Liver (tissue), 9 donors: ENCODE measurements around the gene TSPAN17. TPM values are rescaled to one million over a fixed set of nuclear protein-coding genes. Genes with fewer than 3 reads are reported as not detected.

Experiments used
- DNase-seq: peaks from one replicate; pipeline ENCODE4 v3.0.0-alpha.2; 2017; ENCODE audit warnings: low spot score
- H3K27ac ChIP-seq, 2 donors: one replicate each; pipeline ENCODE4 v1.7.0; 2013; ENCODE audit warnings: inconsistent platforms in 2 of 2, low read length in 2 of 2, control low read depth in 1 of 2, low read depth in 1 of 2, mild to moderate bottlenecking in 1 of 2
- H3K27me3 ChIP-seq, 4 donors: one replicate each; pipeline versions ENCODE4 v1.6.1 to v1.7.0; 2013; ENCODE audit warnings: low read length in 3 of 4, inconsistent platforms in 1 of 4, mild to moderate bottlenecking in 1 of 4, moderate library complexity in 1 of 4; ENCODE audit not compliant: control insufficient read depth in 4 of 4, insufficient read depth in 4 of 4
- H3K36me3 ChIP-seq, 4 donors: one replicate each; pipeline versions ENCODE4 v1.6.1 to v1.7.0; 2013; ENCODE audit warnings: low read length in 3 of 4, mild to moderate bottlenecking in 3 of 4, low read depth in 1 of 4, moderate library complexity in 1 of 4; ENCODE audit not compliant: control insufficient read depth in 4 of 4, insufficient read depth in 3 of 4
- H3K4me1 ChIP-seq, 4 donors: one replicate each; pipeline versions ENCODE4 v1.6.1 to v1.7.0; 2013; ENCODE audit warnings: low read length in 3 of 4, mild to moderate bottlenecking in 3 of 4, moderate library complexity in 1 of 4; ENCODE audit not compliant: control insufficient read depth in 4 of 4, insufficient read depth in 4 of 4
- H3K4me3 ChIP-seq, 3 donors: one replicate each; pipeline versions ENCODE4 v1.6.1 to v1.7.0; 2013; ENCODE audit warnings: low read length in 3 of 3, control low read depth in 1 of 3, low read depth in 1 of 3, mild to moderate bottlenecking in 1 of 3
- H3K9ac ChIP-seq, 2 donors: one replicate each; pipeline ENCODE4 v1.7.0; 2013; ENCODE audit warnings: low read length in 2 of 2, mild to moderate bottlenecking in 2 of 2, moderate library complexity in 2 of 2, control low read depth in 1 of 2, low read depth in 1 of 2
- H3K9me3 ChIP-seq, 4 donors: one replicate each; pipeline versions ENCODE4 v1.6.1 to v1.7.0; 2013; ENCODE audit warnings: low read length in 3 of 4; ENCODE audit not compliant: control insufficient read depth in 4 of 4
- ATF3 ChIP-seq: IDR thresholded peaks from 2 replicates; pipeline ENCODE4 v1.6.1; 2016; ENCODE audit warnings: antibody characterized with exemption
- EGR1 ChIP-seq, 2 donors: IDR thresholded peaks; 2 replicates each; pipeline ENCODE4 v1.6.1; 2016 to 2018; ENCODE audit warnings: antibody characterized with exemption in 2 of 2, low read depth in 2 of 2
- FOXA1 ChIP-seq: IDR thresholded peaks from 2 replicates; pipeline ENCODE4 v1.6.1; 2016; ENCODE audit warnings: antibody characterized with exemption
- FOXA2 ChIP-seq: IDR thresholded peaks from 2 replicates; pipeline ENCODE4 v1.6.1; 2016; ENCODE audit warnings: antibody characterized with exemption
- GABPA ChIP-seq, 2 donors: IDR thresholded peaks in 1 of 2; conservative IDR thresholded peaks in 1 of 2; 2 replicates each; pipeline ENCODE4 v1.6.1; 2016; ENCODE audit warnings: antibody characterized with exemption in 2 of 2, mild to moderate bottlenecking in 1 of 2, moderate library complexity in 1 of 2
- HNF4A ChIP-seq, 2 donors: conservative IDR thresholded peaks; 2 replicates each; pipeline ENCODE4 v1.6.1; 2016; ENCODE audit warnings: antibody characterized with exemption in 2 of 2, mild to moderate bottlenecking in 2 of 2
- HNF4G ChIP-seq: IDR thresholded peaks from 2 replicates; pipeline ENCODE4 v1.6.1; 2016; ENCODE audit warnings: antibody characterized with exemption
- JUND ChIP-seq, 2 donors: IDR thresholded peaks; 2 replicates each; pipeline ENCODE4 v1.6.1; 2016; ENCODE audit warnings: antibody characterized with exemption in 2 of 2
- NR2F2 ChIP-seq: IDR thresholded peaks from 2 replicates; pipeline ENCODE4 v1.6.1; 2016; ENCODE audit warnings: antibody characterized with exemption
- RAD21 ChIP-seq, 2 donors: IDR thresholded peaks; 2 replicates each; pipeline ENCODE4 v1.6.1; 2016; ENCODE audit warnings: antibody characterized with exemption in 2 of 2, mild to moderate bottlenecking in 2 of 2
- RXRA ChIP-seq, 2 donors: IDR thresholded peaks; 2 replicates each; pipeline ENCODE4 v1.6.1; 2017 to 2018; ENCODE audit warnings: antibody characterized with exemption in 2 of 2, mild to moderate bottlenecking in 1 of 2
- SP1 ChIP-seq: IDR thresholded peaks from 2 replicates; pipeline ENCODE4 v1.6.1; 2018; ENCODE audit warnings: antibody characterized with exemption, mild to moderate bottlenecking
- TAF1 ChIP-seq: conservative IDR thresholded peaks from 2 replicates; pipeline ENCODE4 v1.6.1; 2016; ENCODE audit warnings: antibody characterized with exemption, mild to moderate bottlenecking
- YY1 ChIP-seq: IDR thresholded peaks from 2 replicates; pipeline ENCODE4 v1.6.1; 2016; ENCODE audit warnings: antibody characterized with exemption, mild to moderate bottlenecking
- ZBTB33 ChIP-seq: IDR thresholded peaks from 2 replicates; pipeline ENCODE4 v1.6.1; 2016; ENCODE audit warnings: antibody characterized with exemption
- WGBS: extraction: QIAGEN DNeasy Blood & Tissue Kit; methylation state at CpG from one replicate; pipeline ENCODE4 v1.1.7; 2013; 5-methylcytosine and 5-hydroxymethylcytosine counted together
- polyA plus RNA-seq, 2 donors: library from polyadenylated mRNA; stranded (reverse) in 1 of 2; unstranded in 1 of 2; fragments of 200-250 nt in 1 of 2; fragments of >200 nt in 1 of 2; fragmentation: Nextera tagmentation in 1 of 2; extraction: Ambion mirVana in 1 of 2; gene quantifications; one replicate each; pipeline versions ENCODE4 v1.2.1 to v1.2.3, GENCODE V29; 2013 to 2015
- total RNA-seq, 2 donors: library from RNA; depleted of rRNA; stranded (reverse); fragments of >200 nt; gene quantifications; one replicate each; pipeline ENCODE4 v1.2.3, GENCODE V29; 2014
- TF ChIP-seq, protein P1 (sequence below): IDR thresholded peaks from 2 replicates; pipeline ENCODE4 v1.6.1; 2016; ENCODE audit warnings: antibody characterized with exemption
- TF ChIP-seq, protein P2 (sequence below): fragments of 150-350 bp; IDR thresholded peaks from 2 replicates; pipeline ENCODE4 v1.5.1; 2017; ENCODE audit warnings: improper control_type of control experiment, low read depth, low read length; ENCODE audit not compliant: missing input control
- TF ChIP-seq, protein P3 (sequence below): IDR thresholded peaks from 2 replicates; pipeline ENCODE4 v1.6.1; 2016; ENCODE audit warnings: antibody characterized with exemption, mild to moderate bottlenecking
- donor health status: healthy.
- donor health status: healthy.
- donor health status: healthy.
- donor health status: healthy.
- donor health status: healthy.

Gene TSPAN17
- total and polyA plus RNA-seq, 4 donors: 5.7 to 43.4 (median 16.2) TPM

DNA sequence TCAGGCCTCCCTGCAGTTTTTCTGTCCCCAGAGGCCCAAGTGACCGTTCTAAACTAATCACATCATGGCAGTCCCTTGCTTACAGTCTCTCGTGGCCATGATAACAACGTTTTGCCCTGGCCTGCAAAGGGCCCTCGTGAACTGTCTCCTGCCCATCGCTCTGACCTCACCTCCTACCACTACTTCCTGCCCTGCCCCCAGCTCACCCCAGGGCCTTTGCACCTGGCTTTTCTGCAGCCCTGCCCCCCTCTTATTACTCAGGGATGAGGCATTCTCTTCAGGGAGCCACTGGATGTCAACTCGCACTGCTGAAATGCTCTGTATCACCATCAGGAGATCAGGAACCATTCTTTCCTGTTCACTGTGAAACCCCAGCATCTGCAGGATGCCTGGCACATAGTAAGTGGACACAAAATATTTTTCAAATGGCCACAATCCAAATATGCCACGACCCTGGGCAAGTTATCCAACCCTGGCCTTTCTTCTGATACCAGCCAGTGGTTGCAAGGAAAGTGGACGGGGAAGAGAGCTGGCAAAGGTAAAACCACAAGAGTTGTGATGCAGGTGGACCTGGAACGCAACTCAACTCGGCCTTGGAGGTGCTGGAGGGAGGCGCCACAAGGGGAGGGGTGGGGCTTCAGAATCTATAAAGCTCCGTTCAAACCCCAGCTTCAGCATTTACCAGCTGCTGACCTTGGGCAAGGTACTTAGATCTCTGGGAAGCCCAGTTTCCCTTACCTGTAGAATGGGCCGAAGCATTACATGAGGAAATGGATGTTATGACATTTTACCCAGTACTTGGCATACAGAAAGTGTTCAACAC lies 18.7 kb upstream of the TSPAN17 start:
- Histone ChIP-seq H3K36me3 (no peaks in the 10 kb centered on the region), H3K27ac (no peak overlapping the region), H3K9ac (no peak overlapping the region), H3K9me3 (no peaks in the 10 kb centered on the region), H3K4me3 (no peak overlapping the region), H3K27me3 (peaks cover 4 to 27% (median 7%) of the 10 kb centered on the region in 4 donors), H3K4me1 (peaks cover 0 to 5% (median 5%) of the 10 kb centered on the region in 4 donors)
- 50% methylated on average over 13 of the region's 13 CpGs for WGBS
- DNase-seq: no peak
- TF ChIP-seq, protein P1, sequence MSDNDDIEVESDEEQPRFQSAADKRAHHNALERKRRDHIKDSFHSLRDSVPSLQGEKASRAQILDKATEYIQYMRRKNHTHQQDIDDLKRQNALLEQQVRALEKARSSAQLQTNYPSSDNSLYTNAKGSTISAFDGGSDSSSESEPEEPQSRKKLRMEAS: no peak
- TF ChIP-seq FOXA2: no peak
- TF ChIP-seq ZBTB33: no peak
- no peak for TF ChIP-seq RAD21 (IDR thresholded peaks at IDR 0.05)
- no peak for TF ChIP-seq YY1
- no peak for TF ChIP-seq ATF3
- no peak for TF ChIP-seq SP1
- no peak for TF ChIP-seq JUND (IDR thresholded peaks at IDR 0.05)
- TF ChIP-seq GABPA (IDR thresholded peaks at IDR 0.05 in 1 of 2, conservative IDR thresholded peaks at IDR 0.05 in 1 of 2): no peak
- no peak for TF ChIP-seq NR2F2
- TF ChIP-seq HNF4G: no peak
- TF ChIP-seq, protein P2, sequence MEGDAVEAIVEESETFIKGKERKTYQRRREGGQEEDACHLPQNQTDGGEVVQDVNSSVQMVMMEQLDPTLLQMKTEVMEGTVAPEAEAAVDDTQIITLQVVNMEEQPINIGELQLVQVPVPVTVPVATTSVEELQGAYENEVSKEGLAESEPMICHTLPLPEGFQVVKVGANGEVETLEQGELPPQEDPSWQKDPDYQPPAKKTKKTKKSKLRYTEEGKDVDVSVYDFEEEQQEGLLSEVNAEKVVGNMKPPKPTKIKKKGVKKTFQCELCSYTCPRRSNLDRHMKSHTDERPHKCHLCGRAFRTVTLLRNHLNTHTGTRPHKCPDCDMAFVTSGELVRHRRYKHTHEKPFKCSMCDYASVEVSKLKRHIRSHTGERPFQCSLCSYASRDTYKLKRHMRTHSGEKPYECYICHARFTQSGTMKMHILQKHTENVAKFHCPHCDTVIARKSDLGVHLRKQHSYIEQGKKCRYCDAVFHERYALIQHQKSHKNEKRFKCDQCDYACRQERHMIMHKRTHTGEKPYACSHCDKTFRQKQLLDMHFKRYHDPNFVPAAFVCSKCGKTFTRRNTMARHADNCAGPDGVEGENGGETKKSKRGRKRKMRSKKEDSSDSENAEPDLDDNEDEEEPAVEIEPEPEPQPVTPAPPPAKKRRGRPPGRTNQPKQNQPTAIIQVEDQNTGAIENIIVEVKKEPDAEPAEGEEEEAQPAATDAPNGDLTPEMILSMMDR: no peak
- no peak for TF ChIP-seq FOXA1
- TF ChIP-seq HNF4A (conservative IDR thresholded peaks at IDR 0.05): no peak
- TF ChIP-seq, protein P3, sequence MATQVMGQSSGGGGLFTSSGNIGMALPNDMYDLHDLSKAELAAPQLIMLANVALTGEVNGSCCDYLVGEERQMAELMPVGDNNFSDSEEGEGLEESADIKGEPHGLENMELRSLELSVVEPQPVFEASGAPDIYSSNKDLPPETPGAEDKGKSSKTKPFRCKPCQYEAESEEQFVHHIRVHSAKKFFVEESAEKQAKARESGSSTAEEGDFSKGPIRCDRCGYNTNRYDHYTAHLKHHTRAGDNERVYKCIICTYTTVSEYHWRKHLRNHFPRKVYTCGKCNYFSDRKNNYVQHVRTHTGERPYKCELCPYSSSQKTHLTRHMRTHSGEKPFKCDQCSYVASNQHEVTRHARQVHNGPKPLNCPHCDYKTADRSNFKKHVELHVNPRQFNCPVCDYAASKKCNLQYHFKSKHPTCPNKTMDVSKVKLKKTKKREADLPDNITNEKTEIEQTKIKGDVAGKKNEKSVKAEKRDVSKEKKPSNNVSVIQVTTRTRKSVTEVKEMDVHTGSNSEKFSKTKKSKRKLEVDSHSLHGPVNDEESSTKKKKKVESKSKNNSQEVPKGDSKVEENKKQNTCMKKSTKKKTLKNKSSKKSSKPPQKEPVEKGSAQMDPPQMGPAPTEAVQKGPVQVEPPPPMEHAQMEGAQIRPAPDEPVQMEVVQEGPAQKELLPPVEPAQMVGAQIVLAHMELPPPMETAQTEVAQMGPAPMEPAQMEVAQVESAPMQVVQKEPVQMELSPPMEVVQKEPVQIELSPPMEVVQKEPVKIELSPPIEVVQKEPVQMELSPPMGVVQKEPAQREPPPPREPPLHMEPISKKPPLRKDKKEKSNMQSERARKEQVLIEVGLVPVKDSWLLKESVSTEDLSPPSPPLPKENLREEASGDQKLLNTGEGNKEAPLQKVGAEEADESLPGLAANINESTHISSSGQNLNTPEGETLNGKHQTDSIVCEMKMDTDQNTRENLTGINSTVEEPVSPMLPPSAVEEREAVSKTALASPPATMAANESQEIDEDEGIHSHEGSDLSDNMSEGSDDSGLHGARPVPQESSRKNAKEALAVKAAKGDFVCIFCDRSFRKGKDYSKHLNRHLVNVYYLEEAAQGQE: no peak
- no peak for TF ChIP-seq TAF1
- no peak for TF ChIP-seq RXRA (IDR thresholded peaks at IDR 0.05)
- no peak for TF ChIP-seq EGR1 (IDR thresholded peaks at IDR 0.05; ENCODE audit: low read depth in 2 of 2)
